ENCODE results near the gene PPP6R1.
A peak's percentile ranks its signal among the peaks of the same experiment; 100 is the strongest.
"Not testable (repeated sequence)": the region's sequence is repeated elsewhere in the genome, so short reads cannot be mapped to it uniquely, and the experiment has no call there.

Gene PPP6R1

DNA sequence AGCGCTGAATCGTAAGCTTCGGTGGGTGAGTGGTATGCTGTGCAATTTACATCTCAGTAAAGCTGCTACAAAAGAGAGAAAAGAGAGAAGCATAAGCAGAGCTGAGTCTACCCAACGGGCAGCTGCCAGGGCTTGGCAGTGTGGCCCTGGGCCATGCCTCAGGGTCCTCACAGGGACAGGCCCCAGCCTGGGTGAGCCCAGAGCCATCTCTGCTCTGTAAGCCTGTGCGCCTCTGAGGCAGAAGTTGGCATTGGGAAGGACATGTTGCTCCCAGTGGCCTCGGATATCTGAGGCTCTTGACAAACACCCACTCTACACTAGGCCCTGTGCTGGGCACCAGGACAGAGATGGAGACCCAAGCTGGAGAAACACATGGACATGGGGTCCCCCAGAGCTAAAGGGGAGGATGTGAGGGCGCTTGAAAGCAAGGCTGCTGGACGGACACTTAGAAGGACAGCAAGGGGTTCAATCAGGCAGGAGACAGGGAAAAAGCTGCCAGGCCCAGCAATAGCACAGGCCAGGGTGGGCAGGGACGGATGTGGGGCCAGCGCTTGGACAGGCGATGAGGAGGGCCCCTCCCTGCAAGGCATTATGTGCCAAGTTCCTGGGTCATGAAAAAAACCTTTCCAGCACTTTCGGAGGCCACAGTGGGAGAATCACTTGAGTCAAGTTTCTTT lies 14.7 kb downstream of the PPP6R1 start:
- no peak for DNase-seq

DNA sequence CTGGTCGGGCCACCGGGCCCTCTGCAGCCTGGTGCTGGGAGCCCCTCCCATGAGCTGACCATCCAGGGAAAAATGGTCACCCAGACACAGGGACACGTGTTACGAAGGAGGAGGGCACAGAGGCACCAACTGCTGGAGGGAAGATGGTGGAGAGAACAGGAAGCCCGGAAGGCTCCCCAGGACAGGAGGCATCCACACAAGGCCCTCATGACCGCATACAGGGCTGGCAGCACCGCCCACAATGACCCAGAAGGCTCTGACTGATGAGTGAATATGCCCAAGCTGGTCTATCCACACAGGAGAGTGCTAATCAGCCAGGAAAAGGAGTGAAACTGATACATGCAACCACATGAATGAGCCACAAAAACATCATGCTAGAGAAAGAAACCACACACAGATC lies 16.3 kb downstream of the PPP6R1 start:
- no peak for DNase-seq

DNA sequence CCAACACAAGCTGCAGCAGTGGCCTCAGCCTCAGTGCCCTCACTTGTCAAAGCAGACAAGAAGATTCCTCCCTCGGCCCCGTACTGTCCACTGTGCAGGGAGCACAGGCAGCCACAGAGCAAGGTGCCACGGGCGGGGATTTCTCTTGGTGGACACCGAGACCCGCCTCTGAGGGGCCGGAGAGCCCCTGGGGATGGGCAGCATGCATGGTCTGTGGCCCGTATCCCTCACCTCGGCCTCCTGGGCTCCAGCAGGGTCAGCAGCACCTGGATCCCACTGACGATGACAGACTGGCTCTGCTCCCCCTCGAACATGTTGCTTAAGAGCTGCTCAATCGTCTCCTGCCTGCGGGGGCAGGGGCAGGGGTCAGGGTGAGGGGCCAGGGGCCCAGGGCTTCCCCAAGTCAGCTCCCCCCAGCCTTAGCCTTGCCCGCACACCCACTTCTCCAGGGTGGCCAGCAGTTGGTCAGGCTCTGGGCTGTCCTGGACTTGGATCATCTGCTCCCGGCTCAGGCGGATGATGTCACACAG lies 16.8 kb downstream of the PPP6R1 start:
- DNase-seq = no peak

DNA sequence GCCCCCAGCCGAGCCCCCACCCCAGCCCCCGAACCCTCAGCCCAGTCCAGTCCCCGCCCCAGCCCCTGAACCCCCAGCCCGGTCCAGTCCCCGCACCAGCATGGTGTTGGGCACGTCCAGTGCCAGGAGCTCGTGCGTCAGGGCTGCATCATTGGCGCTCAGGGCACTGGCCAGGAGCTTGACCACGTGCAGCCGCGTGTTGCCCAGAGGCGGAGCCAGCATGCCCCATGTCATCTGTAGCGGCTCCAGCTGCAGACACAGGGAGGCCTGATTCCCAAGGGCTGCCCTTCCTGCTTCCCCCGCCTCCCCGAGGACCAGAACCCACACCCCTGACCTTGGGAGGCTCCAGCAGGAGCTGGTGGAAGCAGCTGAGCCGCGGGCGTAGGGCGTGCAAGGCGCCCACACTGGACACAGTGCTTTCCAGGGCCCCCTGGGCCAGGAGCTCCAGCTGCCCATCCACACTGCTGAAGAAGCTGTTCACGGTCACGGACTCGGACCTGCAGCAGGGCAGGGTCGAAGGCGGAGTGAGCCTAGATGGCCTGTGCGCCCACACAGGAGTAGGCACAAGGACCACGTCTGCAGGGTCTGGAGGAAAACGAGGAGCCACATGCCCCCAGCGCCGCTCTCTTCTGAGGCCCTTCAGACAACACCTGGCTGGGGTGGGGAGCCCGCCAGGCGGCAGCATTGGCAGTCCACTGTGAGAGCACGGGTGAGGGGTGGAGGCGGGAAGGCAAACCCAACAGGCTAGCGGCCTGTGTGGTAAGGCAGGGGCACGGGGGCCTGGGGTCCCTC lies 17.5 kb downstream of the PPP6R1 start:
- no peak for DNase-seq

- DNase-seq = no peak
Observed at GRCh38 chr19:55240713-55241020, 18.1 kb downstream of the PPP6R1 start.

- DNase-seq = no peak
Observed at GRCh38 chr19:55239004-55239403, 19.8 kb downstream of the PPP6R1 start.

- no peak for DNase-seq
Observed at GRCh38 chr19:55238030-55238429, 20.8 kb downstream of the PPP6R1 start.

- no peak for DNase-seq
Observed at GRCh38 chr19:55232986-55233385, 25.8 kb downstream of the PPP6R1 start.

DNA sequence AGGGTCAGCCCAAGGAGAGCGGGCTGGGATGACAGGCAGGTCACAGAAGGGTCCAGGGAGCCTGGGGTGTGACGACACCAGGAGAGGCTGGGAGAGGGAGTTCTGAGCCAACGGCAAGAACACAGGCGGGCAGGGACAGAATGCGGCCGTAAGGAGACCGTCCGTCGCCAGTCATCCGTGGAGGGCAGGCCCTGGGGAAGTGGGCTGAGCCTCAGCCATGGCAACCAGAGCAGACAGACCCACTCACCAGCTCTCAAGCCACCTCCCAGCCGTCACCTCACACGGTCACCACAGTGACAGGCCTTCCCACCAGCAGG lies 26.6 kb downstream of the PPP6R1 start:
- DNase-seq = peak; percentile 15

DNA sequence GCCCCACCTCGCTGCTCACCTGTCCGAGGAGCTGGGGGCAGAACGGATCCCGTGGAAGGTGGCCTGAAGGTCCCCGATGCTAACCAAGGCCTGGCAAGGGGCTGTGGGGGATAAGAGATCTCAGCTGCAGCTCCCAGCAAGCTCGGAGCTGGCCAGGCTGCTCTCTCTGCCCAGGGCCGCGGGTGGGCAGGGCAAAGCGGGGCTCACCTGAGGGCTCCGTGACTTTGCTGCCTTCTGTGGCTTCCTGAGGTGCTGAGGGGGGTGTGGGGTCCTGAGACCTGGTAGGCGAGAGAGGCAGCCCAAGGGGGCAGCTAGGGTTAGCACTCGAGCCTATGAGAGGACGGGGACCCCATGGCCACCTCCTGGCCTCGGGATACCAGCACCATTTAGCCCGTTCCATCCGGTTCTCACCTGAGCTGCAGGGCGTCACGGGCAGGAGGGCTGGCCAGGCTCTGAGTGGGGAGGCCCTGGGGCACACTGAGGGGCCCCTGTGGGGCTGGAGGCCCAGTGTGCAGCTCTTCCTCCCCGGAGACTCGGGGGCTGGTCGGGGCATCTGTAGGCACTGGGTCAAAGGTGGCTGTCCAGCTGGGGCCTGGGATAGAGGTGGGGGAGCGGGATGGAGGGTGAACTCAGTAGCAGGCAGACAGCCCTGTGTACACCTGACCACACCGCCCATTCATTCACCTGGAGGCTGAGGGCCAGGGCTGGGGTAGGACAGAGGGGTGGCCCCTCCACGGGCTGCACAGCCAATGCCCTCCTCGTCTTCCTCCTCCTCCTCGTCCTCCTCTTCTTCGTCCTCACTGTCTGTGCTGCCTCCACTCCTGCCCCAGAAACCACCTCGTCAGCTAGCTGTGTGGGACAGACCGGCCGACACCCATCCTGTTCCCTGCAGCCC lies 27.2 kb downstream of the PPP6R1 start:
- DNase-seq = no peak

DNA sequence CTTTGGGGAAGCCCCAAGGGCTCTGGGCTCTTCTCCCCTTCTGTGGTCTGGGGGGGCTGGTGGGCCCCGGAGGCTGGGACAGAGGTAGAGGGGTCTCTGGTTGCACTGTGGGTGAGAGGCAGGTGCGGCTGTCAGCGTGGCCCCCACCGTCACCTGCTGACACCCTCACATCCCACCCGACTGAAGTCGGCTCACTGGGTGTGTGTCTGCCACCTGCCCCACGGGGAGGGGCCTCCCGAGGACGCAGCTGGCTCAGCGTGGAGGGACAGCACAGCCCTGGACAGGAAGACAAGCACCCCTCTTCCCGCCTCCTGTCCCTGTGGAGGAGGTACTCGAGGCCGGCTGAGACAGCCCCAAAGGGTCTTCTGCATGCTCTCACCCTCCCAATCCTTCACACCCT lies 28.0 kb downstream of the PPP6R1 start:
- DNase-seq = no peak

- DNase-seq = no peak
Observed at GRCh38 chr19:55230329-55230728, 28.5 kb downstream of the PPP6R1 start.

DNA sequence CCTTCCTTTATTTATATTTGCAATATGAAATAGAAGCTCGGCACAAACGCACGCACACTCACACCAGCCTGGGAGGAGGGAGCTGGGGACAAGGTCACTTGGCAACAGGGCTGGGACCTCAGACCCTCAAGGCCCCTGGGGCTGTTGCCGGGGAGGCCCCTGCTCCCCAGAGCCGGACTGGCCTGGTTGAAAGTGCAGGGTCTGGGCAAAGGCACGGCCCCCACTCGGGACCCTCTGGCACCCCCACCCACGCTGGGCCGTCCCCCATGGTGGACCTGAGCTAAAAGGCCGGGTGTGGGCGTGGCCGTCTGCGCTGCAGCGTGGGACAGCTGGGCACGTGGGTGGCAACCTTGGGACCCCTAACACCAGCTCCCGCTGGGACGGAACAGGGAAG lies 29.0 kb downstream of the PPP6R1 start:
- DNase-seq = no peak

GRCh38 chr19:55229145-55229788 lies 29.6 kb downstream of the PPP6R1 start:
- DNase-seq = no peak

DNA sequence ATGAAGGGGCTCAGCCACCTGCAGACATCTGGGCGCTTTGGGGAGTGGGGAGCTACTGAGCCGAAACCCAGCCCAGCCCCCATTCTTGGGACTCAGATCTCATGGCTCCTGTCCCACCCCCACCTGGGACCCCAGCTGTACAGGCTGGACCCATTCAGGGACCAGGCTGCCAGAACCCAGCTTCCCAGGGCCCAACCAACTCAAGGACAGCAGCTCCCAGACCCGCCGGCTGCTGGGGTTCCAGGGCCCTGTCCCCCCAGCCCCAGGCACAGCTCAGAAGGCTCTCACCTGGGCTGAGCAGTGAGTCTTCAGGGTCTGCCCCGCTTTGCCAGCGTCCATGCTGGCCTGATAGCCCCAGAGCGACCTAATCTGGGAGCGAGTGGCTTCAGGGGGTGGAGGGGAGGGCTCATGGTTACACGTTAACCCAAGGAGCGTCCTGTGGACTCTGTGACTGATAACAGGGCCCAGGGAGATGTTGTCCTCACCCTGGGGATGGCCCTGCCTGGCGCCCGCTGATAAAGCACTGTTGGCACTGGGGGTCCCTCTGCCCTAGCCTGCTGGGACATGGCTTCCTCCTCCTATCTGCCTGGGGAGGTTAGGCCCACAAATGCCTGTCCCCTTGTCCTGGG lies 30.3 kb downstream of the PPP6R1 start, which contains the start of gene TMEM86B:
TMEM86B (minus strand) TSS at position 361 of the 629 bp plus-strand sequence; CDS start at position 339, 22 bp downstream.
- no peak for DNase-seq

DNA sequence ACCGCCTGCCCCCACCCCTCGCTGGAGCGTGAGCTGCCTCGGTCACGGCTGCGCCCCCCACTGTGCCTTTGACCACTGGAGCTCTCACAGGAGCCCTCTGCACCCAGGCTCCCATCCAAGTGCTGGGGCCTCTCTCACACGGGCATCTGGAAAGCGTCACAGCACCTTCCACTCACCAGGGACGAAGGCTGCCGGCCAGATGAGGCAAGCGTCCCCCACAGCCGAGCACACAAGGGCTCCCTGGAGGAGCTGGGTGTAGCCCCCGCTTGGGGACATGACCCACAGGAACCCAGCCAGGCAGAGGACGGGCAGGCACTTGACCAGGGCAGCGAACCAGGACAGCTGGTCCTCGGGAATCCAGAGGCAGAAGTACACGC lies 30.8 kb downstream of the PPP6R1 start:
- no peak for DNase-seq

GRCh38 chr19:55227241-55228014 lies 31.4 kb downstream of the PPP6R1 start:
- no peak for DNase-seq

DNA sequence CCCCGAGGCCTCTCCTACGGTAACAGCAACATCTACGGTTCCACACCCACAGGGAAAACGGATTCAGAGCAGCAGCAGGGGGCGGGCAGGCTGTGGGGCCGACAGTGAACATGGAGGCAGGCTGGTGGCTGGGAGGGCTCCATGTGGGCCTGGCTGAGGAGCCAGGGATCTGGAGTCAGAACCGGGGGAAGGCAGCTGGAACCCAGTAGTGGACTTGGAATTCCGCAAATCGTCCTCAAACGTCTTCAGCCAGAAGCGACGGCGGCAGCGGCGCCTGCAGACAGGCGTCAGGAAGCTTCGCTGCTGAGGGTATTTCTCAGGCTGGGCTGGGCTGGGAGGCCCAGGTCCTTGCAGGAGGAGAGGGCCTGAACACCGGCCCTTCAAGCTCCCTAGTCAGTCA lies 32.0 kb downstream of the PPP6R1 start:
- DNase-seq = no peak

- no peak for DNase-seq
Observed at GRCh38 chr19:55226273-55226672, 32.5 kb downstream of the PPP6R1 start.

DNA sequence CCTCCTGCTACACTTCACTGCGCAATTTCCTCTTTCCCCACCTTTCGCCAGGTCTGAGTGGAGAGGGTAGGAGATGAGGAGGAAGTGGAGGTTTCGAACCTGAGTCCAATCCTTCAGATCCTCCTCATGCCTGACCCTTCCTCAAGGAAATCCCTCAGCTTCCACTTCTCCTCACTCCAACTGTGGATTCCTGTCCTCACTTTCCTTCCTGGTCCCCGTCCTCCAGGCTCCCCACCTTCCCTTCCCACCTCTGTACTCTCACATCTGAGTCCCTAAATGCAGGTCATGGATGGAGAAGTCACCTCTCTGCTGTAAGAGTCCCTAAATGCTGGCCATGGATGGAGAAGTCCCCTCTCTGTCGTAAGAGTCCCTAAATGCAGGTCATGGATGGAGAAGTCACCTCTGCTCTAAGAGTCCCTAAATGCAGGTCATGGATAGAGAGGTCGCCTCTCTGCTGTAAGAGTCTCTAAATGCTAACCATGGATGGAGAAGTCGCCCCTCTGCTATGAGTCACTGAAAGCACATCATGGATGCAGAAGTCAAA lies 33.3 kb downstream of the PPP6R1 start:
- DNase-seq = no peak

DNA sequence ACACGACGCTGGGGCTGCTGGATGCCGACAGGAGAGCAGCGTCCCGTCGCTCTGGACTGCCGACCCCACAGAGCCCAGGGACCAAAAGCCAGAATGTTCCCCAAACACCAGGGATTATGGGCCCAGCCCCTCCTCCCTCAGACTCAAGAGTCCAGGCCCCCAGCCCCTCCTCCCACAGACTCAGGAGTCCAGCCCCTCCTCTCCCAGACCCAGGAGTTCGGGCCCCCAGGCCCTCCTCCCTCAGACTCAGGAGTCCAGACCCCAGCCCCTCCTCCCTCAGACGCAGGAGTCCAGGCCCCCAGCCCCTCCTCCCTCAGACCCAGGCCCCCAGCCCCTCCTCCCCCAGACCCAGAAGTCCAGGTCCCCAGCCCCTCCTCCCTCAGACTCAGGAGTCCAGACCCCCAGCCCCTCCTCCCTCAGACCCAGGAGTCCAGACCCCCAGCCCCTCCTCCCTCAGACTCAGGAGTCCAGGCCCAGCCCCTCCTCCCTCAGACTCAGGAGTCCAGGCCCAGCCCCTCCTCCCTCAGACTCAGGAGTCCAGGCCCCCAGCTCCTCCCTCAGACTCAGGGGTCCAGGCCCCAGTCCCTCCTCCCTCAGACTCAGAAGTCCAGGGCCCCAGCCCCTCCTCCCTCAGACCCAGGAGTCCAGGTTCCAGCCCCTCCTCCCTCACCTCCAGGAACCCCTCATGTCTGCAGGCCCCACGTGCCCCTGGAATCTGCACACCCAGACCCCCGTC lies 34.0 kb downstream of the PPP6R1 start:
- DNase-seq = not testable (repeated sequence)
